Inflammatory macrophage (primary cell): ENCODE results near the gene PACSIN2.
"Not testable (repeated sequence)": the region's sequence is repeated elsewhere in the genome, so short reads cannot be mapped to it uniquely, and the experiment has no call there.

Experiments
- DNase-seq, 2 donors: peaks; one replicate each; pipeline ENCODE4 v3.0.0-alpha.2; 2020 to 2022

The PACSIN2 gene

DNA sequence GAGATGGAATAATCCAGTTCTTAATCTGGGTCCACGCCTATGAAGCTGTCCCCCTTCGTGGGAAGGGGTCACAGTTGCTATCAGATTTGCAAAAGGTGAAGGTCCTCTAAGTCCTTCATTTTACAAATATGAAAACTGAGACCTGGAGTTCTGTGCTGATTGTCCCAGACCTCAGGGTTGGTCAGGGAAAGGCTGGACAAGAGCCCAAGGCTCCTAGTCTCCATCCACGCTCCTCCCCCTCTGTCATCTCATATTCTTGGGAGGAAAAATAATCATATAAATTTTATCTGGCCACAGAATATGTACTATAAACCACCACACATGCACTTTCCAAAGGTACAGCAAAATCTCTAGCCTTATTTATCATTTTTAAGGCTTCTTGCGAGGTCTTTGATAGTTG is 5.5 kb downstream of the PACSIN2 start:
- DNase-seq = no peak

DNA sequence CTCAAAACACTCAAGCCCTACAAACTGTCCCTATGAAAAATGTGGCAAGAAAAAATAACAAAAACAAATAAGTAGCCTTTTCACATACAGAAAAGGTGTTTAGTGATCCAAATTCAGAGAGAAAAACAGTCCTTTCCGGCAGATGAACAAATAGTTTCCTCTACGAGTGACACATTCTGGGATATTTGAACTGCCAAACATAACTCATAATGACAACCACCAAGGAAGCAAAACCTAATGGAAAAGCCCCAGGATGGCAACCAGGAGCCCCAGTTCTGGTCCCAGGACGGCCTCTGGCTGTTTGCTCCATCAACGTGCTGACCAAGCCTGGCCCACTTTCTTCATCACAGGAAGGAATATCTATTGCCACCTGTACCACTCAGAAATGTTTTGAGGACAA is 6.0 kb downstream of the PACSIN2 start:
- no peak for DNase-seq

DNA sequence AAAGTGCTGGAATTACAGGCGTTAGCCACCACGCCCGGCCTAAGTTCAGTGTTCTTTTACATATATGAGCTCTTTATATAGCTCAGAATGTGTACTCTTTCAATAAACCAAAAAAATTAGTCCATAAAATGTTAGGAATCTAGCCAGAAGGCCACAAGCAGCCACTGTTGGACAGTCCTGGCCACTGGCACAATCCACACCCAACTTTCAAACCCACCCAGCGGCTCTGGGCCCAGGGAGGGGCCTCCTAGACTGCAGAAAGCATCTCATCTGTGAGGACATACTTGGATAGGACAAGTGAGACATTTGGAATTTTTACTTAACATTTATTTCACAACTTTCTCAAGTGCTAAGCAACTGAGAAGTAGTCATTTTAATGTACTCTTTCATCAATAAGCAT is 6.4 kb downstream of the PACSIN2 start:
- DNase-seq = no peak

DNA sequence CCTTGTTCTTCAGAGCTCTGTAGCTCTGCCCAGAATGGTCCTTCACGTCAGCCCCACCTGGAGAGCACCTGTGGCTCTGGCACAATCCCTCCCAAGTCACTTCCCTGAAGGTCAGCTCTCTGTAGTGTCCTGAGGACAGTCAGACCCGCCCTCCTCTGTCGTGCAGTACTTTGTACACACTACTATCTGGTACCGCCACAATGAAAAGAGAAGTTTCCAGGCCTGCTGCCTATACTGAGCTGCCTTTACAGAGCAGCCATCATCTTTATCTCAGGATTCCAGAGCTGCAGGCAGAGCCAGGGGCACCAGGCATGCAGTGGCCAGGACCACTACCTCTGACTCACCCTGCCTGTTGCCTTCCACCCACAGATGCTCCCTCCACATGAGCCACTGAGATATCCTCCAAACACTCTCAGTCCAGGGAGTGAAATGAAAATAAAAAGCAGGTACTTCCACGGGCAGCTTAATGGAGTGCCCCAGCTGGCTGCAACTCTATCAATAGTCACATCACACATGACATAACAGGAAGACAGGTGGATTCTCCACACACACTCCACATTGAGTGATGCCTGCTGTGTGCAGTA is 7.3 kb downstream of the PACSIN2 start:
- DNase-seq = peak in 1 of 2 donors; percentile 30

DNA sequence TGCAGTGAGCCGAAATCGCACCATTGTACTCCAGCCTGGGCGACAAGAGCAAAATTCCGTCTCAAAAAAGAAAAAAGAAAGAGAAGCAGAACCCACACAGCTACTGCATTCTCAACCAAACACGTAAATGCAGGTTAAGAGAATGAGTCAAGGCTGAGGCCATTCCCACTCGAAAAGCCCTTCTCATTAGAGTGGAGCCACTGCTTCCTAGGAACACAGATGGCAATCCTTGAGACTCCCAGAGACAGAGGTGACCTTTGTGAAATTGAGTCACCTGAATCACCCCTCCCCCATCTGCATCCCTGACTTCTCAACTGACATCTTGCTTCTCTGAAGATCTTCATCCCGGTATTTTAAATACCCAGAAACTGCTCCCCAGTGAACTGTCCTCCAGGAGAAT is 8.2 kb downstream of the PACSIN2 start:
- DNase-seq = no peak

DNA sequence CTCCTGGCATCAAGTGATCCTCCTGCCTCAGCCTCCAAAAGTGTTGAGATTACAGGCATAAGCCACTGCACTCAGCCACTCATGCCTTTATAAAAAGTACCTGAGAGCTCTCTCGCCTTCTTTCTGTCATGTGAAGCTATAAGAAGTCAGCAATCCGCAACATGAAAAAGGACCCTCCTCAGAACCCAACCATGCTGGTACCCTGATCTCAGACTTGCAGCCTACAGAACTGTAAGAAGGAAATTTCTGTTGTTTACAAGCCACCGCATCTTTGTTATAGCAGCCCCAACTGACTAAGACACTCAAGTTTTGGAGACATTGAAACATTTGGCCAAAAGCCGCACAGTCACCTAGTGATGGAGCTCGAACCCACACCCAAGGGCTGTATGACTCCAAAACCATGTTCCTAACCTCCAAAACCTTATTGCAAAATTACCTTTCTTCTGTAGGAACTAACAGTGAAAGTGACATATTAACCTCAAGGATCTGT is 8.9 kb downstream of the PACSIN2 start:
- DNase-seq = no peak

DNA sequence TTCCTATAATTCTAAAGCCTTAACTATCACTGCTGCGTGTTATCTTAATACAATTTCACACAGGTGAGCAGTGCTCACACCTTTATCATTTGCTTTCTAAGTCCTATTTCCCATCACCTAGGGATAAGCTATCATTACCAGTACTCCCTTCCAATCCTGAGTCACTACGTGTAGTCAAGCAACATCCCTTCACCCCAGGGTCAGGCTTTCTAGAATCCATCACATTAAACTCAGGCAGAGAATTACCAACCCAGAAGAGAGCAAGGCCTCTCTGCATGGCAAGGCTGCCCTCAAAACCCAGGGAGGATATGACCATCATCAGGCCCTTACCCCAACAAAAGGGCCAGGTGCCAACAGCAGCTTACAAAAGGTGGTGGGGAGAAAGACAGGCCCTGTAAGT is 9.8 kb downstream of the PACSIN2 start:
- no peak for DNase-seq

DNA sequence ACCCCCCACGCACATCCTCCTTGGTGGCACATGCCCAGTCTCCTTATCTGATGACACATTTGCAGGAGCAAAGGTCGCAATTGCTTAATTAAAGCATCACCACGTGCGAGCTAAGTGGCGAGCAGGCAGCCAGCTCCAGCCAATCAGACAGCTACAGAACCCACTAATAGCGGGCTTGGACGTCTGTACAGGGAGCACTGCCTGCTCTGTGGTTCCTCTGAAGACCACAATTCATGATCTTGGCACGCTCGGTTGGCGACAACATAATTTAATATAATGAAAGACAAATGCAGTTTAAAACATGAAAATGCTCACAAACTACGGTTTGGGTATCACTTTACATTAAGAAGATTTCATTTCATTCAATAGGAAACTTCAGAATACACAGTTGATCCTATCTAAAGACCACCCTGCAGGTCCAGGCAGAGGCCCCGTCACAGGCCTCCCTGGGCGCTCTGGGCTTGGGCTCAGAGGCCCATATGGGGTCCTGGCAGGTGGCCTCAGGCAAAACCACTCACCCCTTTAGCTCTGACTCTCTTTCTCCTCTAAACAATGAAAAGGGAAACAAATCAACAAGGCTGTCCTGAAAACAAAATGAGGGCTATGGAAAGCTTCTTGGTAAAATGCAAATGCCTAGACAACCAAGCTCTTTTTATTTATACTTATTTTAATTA is 10.4 kb downstream of the PACSIN2 start:
- peak; percentile 75 to 84 for DNase-seq

DNA sequence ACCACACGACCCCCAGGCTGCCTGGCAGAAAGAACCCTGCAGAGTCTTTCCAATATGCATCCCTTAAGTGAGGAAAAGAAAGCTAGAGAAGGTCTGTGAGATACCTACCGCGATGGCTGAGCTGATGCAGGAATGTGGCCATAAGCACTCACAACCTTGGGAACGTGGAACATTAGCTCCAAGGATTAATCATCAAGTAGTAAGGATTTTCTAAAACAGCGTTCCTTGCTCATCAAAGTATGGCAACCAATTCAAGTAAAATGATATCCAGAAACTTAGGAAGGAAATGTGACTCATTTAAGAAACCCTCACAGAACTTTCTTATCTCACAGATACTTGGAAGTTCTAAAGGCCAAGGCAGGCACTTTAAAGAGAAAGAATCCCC is 12.8 kb downstream of the PACSIN2 start:
- no peak for DNase-seq

DNA sequence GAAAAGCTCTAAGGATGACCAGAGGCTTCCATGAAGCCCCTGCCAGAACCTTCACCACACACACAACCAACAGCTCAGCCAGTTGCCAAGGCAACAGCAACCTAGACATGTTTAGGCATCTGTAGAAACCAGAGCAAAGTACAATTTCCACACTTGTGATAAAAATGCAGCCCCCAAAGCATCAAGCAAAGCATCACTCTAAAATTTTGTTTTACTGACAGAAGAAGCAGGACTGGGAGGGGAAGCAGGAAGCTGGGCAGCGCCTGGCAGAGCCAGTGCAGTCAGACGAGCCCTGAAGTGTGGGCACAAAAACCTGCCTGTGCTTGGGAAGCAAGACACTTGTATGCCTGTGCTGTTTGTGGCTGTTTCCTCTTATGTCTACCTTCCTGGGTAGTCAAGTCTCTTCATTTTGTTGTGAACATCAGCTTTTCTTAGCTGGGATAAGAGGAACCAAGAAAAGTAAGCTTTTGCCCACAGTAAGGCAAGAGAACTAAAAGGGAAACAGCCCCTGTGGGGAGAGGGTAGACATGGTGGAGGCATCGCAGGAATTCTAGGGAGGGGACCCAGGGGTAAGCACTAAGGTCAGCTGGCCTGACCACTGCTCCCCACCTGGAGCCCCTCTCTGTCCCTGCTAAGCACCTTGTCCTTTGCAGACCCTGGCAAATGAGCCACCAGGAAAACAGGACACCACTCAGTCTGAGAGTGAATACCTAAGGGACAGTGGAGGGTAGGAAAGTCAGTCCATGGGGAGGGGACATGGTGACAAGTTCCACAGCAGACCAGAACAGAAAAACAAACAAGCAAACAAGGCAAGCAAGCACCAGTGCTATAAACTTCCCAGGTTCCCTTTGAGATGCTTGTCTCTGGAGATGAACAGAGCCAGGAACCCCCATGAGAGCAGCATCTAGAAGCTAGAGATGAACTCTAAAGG is 13.4 kb downstream of the PACSIN2 start:
- DNase-seq = peak; percentile 53 to 64

DNA sequence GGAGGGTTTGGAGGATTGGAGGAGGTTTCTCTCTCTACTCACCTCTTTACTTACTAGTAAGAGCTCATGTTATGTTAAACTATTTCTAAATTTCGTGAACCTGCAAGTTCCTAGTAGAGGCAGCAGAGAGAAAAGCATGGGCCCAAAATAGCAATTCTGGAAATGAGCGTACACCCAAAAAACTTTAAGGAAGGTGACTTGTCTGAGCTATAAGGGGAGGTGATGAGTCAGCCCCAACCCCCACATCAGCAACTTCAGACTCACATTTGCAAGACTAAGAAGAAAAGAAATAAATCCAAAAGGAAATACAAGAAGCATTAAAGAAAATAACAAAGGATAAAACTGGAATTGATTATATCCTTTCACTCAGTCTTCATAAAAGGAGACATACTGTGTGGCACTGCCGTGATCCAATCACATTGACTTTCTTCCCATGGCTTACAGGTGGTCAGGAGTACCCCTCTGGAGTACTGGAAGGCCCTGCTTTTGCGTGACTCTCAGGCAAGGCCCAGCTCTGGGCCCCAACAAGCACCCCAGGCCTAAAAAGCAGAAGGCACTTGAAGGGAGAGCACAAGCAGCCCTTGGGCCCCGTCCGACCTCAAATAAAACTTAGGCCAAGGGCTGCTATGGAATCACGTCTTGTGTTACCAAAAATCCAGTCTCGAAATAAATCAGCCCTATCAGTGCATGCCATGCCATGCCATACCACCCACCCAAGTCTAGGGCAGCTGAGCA is 14.3 kb downstream of the PACSIN2 start:
- peak; percentile 42 to 71 for DNase-seq

DNA sequence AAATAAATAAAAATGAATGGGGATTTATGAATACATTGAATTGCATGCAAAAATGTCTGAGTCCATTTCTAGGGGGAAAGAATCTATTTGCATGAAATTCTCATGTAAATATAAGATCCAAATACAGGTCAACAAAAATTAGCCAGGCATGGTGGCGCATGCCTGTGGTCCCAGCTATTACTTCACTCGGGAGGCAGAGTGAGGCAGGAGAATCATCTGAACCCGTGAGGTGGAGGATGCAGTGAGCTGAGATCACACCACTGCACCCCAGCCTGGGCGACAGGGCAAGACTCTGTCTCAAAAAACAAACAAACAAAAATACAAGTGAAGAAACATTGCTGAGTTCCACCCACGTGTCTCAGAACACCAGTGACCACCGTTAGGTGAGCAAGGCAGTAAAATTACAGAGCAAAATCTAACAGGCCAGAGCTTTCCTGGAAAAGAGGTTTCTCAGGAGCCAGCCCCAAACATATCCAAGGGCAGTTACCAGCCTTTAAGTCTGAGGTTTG is 17.3 kb downstream of the PACSIN2 start:
- peak in 1 of 2 donors; percentile 52 for DNase-seq

DNA sequence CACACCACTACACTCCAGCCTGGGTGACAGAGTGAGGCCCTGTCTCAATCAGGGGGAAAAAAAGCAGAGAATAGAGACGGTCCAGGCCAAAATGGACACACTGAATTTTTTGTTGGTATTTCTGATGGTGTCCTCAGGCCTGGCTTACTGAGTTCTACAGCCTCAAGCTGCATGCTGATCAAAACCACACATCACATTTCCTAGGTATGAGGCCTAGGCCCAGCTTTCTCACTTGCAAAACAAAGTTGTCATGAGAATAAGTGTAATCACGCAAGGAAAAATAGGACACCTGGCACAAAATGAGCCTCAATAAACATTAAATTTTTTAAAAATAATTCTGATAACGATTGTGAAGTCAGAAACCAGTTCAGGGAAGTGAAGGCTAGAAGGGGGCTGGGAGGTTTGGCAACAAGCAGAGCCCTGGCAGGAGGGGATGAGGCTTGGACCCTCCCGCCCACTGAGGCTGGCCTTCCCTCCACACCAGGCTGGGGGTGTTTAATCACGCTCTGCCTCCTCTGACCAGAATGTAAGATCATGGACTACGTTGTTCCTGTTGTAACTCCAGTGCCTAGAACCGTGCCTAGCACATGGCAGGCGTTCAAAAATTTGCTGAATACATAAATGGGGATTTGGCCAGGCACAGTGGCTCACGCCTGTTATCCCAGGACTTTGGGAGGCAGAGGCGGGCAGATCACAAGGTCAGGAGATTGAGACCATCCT is 18.1 kb downstream of the PACSIN2 start:
- peak; percentile 72 to 83 for DNase-seq

DNA sequence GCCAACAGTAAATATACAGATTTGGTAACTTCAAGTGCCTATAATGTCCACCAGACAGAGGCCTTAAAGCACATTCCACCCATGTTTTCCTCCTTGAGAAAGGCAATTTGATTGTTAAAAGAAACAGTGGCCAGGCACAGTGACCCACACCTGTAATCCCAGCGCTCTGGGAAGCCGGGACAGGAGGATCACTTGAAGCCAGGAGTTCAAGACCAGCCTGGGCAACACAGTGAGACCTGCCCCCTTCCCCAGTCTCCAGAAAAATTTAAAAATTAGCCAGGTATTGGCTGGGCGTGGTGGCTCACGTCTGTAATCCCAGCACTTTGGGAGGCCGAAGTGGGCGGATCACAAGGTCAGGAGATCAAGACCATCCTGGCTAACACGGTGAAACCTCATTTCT is 19.3 kb downstream of the PACSIN2 start:
- DNase-seq = not testable (repeated sequence)

DNA sequence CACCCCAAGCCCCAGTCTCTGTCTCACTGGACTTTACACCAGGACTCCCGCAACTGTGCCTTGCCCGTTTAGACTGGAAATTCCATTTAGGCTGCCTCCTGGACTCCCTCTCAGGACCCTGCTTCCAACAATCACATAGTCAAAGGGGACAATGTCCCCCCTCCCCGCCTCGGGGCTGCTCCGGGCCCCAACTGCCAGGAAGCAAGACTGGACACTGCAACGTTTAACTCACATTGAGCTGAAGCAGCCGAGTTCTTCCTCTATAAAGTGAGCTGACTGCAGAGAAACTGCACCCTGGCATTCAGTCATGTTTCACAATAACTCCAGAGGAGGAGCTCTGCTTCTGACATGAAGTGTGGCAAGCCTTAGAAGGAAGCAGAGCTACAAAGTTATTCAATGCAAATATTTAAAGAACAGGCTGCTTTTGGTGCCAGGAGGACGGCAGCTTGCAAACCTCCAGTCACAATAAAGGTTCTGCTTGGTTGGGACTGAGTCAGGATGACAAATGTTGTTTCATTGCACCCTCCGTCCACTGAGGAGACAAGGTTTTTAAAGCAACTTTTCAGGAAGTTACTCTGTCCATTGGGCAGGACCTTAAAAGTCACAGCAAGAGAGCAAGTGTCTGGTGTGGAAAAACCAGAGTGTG is 19.9 kb downstream of the PACSIN2 start:
- DNase-seq = peak; percentile 95 to 97

DNA sequence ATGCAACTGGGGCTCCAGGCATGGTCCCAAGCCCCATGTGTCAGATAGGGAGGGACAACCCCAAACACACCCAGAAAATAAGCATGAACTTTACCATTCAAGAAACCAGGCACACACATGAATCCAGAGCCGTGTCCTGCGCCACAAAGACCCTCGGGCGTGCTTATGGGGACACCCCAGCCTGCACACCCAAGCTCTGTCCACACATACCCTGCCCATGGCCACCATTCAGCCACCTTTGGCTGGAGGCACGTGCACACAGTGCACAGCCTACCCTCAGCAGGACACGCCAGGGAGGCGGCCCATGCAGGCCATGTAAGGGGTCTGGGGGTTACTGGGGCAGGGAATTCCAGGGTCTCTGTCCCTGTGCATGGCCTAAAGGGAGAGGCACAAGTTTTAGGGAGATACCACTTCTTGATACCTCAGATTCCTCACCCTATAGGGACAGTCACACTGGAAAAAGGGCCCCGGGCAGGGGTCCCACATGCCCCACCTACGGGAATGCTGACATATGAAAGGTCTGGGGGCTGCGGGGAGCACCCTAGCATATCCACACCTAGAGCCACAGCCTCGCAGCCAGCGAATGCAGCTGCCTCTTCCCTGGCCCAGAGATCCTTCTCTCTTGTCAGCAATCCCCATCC is 20.6 kb downstream of the PACSIN2 start:
- DNase-seq = no peak

DNA sequence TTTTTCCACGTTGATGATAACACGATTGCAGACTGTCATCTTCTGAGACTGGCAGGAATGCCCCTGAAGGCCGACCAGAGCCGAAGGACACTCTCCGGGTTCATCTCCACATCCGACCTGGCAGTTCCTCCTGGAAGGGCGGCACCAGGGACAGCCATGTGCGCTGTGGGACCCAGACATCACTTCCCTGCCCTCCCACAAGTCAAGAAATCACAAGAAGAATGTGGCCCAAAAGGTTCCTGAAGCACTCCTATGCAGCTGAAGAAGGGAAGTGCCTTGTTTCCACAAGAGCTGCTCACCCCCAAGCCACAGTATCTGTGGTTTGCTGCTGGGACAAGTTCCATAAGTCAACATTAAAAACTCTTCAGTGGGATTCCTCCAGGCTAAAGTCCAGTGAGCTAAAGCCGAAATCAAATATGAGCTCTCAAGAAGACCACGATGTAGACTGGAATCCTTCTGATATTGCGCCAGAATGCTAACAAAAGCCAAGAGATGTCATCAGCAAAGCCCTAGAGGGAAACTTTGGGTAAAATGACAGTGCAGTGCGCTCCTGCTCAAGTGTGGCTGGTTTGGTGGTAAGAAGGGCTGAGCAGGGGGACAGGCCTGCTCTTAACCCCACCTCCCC is 21.2 kb downstream of the PACSIN2 start:
- DNase-seq = peak; percentile 67 to 79

DNA sequence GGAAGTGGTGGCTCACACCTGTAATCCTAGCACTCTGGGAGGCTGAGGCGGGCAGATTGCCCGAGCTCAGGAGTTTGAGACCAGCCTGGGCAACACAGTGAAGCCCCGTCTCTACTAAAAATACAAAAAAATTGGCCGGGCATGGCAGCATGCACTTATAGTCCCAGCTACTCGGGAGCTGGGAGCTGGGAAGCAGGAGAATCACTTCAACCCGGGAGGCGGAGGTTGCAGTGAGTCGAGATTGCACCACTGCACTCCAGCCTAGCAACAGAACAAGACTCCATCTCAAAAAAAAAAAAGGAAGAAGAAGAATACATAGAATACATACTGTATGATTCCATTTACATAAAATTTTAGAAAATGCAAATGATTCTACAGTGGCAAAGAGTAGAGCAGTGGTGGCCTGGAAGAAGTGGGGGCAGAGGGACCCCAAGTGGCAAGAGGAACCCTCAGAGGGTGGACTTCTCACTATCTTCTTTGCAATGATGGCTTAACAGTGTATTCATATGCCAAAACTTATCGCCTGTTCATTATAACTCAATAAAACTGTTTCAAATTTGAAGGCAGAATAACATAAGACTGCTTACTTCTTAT is 22.0 kb downstream of the PACSIN2 start:
- peak; percentile 18 to 20 for DNase-seq

DNA sequence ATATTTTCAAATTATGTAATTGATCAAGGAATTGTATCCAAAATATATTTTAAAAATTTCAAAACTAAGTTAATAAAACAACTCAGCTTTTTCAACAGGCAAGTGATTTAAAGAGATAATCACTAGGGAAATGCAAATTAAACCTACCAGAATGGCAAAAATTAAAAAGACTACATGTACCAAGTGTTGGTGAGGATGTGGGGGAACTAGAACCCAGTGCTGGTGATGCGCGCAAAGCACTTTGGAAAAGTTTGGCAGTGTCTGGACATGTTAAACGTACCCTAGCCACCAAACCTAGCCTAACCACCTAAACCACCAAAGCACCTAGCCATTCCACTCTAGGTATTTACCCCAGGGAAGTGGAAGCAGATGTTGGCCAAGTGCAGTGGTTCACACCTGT is 22.9 kb downstream of the PACSIN2 start:
- no peak for DNase-seq
